ENCODE measurements around the gene SUSD6. TPM values are rescaled to one million over a fixed set of nuclear protein-coding genes. Genes with fewer than 3 reads are reported as not detected.

Gene SUSD6
- total RNA-seq, 4 donors from 2014 or later: 11.9 to 26.3 (median 16.2) TPM

- peaks cover 56 to 57% of the 10 kb centered on the region in 2 donors for H3K4me1 ChIP-seq
- H3K27ac ChIP-seq: peak overlapping the region; percentile 91 to 99 (median 96)
- H3K36me3 ChIP-seq: no peaks in the 10 kb centered on the region
- TF ChIP-seq POLR2A (IDR thresholded peaks at IDR 0.05) (no peak), CTCF (IDR thresholded peaks at IDR 0.05 in 4 of 5, conservative IDR thresholded peaks at IDR 0.05 in 1 of 5) (no peak)
- intact Hi-C loops (cut with DNase I; ENCODE audit: low total_unique reads) (loop anchor here (5.0 kb wide), 1 partner anchor 460 kb away; the partner anchor contains the start of gene DCAF5), in situ Hi-C loops (cut with MboI; ENCODE audit: low sequenced_read_pairs in 4 of 4) (no loop called here)
- H3K9me3 ChIP-seq: no peaks in the 10 kb centered on the region
- DNase-seq (peak in 1 of 2 donors; percentile 26), ATAC-seq (peak; percentile 40 to 47)
- peak overlapping the region; percentile 51 to 89 (median 70) for H3K4me3 ChIP-seq
- H3K27me3 ChIP-seq: no peaks in the 10 kb centered on the region
Measured at GRCh38 chr14:69612014-69612782, 802 bp downstream of the SUSD6 start.

GRCh38 chr14:69612783-69613130 lies 1.4 kb downstream of the SUSD6 start:
- peak overlapping the region; percentile 51 to 89 (median 70) for H3K4me3 ChIP-seq
- H3K4me1 ChIP-seq: peaks cover 62% of the 10 kb centered on the region in 2 donors
- intact Hi-C loops (cut with DNase I; ENCODE audit: low total_unique reads) (loop anchor here (5.0 kb wide), 1 partner anchor 460 kb away; the partner anchor contains the start of gene DCAF5), in situ Hi-C loops (cut with MboI; ENCODE audit: low sequenced_read_pairs in 4 of 4) (no loop called here)
- peak overlapping the region; percentile 91 to 99 (median 96) for H3K27ac ChIP-seq
- DNase-seq (no peak), ATAC-seq (no peak)
- no peaks in the 10 kb centered on the region for H3K27me3 ChIP-seq
- no peaks in the 10 kb centered on the region for H3K9me3 ChIP-seq
- TF ChIP-seq CTCF (IDR thresholded peaks at IDR 0.05 in 4 of 5, conservative IDR thresholded peaks at IDR 0.05 in 1 of 5) (peak in 1 of 5 experiments; percentile 24), POLR2A (IDR thresholded peaks at IDR 0.05) (no peak)
- no peaks in the 10 kb centered on the region for H3K36me3 ChIP-seq

- DNase-seq (no peak), ATAC-seq (no peak)
- H3K4me3 ChIP-seq: peak overlapping the region; percentile 51 to 89 (median 70)
- H3K4me1 ChIP-seq: peaks cover 68 to 69% of the 10 kb centered on the region in 2 donors
- TF ChIP-seq POLR2A (IDR thresholded peaks at IDR 0.05) (no peak), CTCF (IDR thresholded peaks at IDR 0.05 in 4 of 5, conservative IDR thresholded peaks at IDR 0.05 in 1 of 5) (no peak)
- no peaks in the 10 kb centered on the region for H3K9me3 ChIP-seq
- H3K36me3 ChIP-seq: no peaks in the 10 kb centered on the region
- H3K27ac ChIP-seq: peak overlapping the region; percentile 91 to 99 (median 96)
- intact Hi-C loops (cut with DNase I; ENCODE audit: low total_unique reads) (loop anchor here (5.0 kb wide), 1 partner anchor 461 kb away; the partner anchor contains the start of gene DCAF5), in situ Hi-C loops (cut with MboI; ENCODE audit: low sequenced_read_pairs in 4 of 4) (no loop called here)
- H3K27me3 ChIP-seq: no peaks in the 10 kb centered on the region
Measured at GRCh38 chr14:69613312-69614073, 2.1 kb downstream of the SUSD6 start.

- Histone ChIP-seq H3K4me1 (peaks cover 78% of the 10 kb centered on the region in 2 donors), H3K9me3 (no peaks in the 10 kb centered on the region), H3K27me3 (no peaks in the 10 kb centered on the region), H3K4me3 (no peak overlapping the region), H3K36me3 (no peaks in the 10 kb centered on the region), H3K27ac (peak overlapping the region; percentile 67 to 99 (median 96))
- intact Hi-C loops (cut with DNase I; ENCODE audit: low total_unique reads) (loop anchor here (5.0 kb wide), 1 partner anchor 462 kb away; the partner anchor contains the start of gene DCAF5), in situ Hi-C loops (cut with MboI; ENCODE audit: low sequenced_read_pairs in 4 of 4) (no loop called here)
- ATAC-seq (no peak), DNase-seq (peak in 1 of 2 donors; percentile 50)
- TF ChIP-seq CTCF (IDR thresholded peaks at IDR 0.05 in 4 of 5, conservative IDR thresholded peaks at IDR 0.05 in 1 of 5) (no peak), POLR2A (IDR thresholded peaks at IDR 0.05) (no peak)
Measured at GRCh38 chr14:69614592-69614991, 3.2 kb downstream of the SUSD6 start.
